GM18502 (cell line): Measurements from ENCODE around the gene ZBTB20.

Experiments used
- ATAC-seq: cut with Tn5 transposase; IDR thresholded peaks from one replicate; pipeline ENCODE4 v1.9.1; 2021; ENCODE audit warnings: mild to moderate bottlenecking; ENCODE audit not compliant: unreplicated experiment, poor library complexity

ZBTB20 gene

GRCh38 chr3:115092220-115092791, 54.8 kb downstream of the ZBTB20 start:
- ATAC-seq = peak; percentile 74

GRCh38 chr3:115090712-115091111, 56.4 kb downstream of the ZBTB20 start:
- no peak for ATAC-seq

DNA sequence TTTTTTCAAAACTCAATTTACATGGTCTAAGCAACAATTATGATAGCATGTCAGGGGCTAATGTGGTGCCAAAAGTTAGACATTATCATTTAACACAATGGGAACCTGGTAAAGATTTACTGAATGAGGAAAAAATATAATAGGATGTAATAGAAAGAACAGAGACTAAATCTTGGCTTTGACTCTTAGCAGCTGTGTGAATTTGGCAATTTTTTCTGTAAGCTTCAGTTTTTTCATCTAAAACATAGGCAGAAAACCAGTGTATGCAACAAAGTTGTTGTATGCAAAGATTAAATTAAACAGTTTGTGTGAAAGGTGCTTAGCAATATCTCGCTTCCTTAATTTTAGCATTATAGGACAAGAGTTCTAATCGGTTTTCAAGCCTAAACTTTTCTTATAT, 57.6 kb downstream of the ZBTB20 start:
- ATAC-seq = no peak

- no peak for ATAC-seq
Observed at GRCh38 chr3:115087512-115087911, 59.6 kb downstream of the ZBTB20 start.

- ATAC-seq = no peak
Observed at GRCh38 chr3:115086344-115086743, 60.7 kb downstream of the ZBTB20 start.

- ATAC-seq = no peak
Observed at GRCh38 chr3:115085197-115085865, 61.8 kb downstream of the ZBTB20 start.

- no peak for ATAC-seq
Observed at GRCh38 chr3:115084686-115085085, 62.4 kb downstream of the ZBTB20 start.

DNA sequence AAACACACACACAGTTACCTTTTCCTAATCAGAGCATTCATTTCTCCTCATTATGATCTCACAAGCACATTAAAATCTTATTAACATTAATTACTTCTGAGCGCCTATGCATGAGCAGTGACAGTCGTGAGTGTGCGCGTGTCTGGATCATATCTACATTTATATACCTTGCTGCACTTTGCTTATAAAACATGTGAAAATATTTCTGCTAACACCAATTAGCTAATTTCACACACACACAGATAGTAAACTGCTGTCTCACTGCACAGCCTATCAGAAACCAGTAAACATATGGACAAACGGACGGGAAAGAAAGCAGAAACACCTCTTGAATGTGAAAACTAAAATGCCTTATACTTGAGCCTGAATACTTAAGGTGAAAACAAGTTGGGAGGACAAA, 64.8 kb downstream of the ZBTB20 start:
- no peak for ATAC-seq

DNA sequence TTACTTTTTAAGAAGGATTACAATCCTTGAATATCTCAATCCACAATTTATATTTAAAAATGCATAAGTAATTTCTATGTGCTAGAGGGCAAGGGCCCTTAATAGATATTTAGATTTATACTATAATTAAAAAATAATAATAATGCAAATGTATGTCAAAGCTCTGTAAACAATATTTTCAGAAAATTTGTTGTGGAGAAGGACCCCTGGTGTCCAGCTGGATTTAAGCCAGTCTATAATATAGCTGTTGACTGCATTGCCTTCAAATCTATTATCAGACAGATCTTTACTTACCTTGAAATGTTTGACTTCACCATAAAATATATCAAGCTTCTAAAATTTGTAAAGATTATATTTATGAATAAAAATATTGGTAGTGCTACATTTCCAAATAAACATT, 65.6 kb downstream of the ZBTB20 start:
- ATAC-seq = no peak

GRCh38 chr3:115077501-115078250, 69.4 kb downstream of the ZBTB20 start:
- no peak for ATAC-seq

DNA sequence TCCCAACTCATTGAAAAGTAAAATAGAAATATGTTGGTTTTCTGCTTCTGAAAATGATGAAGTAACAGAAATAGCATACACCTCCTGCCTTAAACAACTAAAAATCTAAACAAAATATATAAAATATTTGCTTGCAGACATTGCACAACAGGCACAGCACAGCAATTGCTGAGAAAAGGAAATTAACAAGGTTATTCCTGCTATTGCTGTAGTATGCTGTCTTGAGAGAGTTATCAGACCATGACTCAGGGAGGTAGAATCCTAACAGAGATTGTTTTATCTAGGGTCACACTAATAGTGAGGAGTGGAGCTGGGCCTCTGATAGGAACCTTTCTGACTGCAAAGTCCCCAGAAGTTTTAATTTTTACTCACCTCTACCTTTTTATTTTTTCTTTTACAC, 72.6 kb downstream of the ZBTB20 start:
- ATAC-seq = no peak

GRCh38 chr3:115072265-115073021, 74.6 kb downstream of the ZBTB20 start:
- ATAC-seq = no peak

GRCh38 chr3:115071601-115072000, 75.5 kb downstream of the ZBTB20 start:
- no peak for ATAC-seq

DNA sequence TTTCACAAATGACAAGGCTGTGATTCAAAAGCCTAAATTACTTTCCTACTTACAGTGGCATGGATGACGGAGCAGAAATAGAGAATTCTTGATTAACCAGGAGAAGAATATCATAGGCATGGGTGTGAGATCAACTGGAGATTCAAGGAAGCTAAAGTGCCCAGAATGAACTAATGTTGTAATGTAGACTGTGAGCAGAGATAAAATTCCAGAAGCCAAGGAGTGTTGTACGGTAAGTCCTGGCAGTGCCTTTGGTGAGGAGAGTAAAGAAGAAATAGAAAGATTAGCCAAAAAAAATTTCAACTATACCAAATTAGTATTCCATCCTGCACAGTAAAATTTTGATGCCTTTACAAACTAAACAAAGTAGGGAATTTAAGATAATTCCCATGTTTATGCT, 75.9 kb downstream of the ZBTB20 start:
- no peak for ATAC-seq

GRCh38 chr3:115068799-115069198, 78.3 kb downstream of the ZBTB20 start:
- no peak for ATAC-seq

DNA sequence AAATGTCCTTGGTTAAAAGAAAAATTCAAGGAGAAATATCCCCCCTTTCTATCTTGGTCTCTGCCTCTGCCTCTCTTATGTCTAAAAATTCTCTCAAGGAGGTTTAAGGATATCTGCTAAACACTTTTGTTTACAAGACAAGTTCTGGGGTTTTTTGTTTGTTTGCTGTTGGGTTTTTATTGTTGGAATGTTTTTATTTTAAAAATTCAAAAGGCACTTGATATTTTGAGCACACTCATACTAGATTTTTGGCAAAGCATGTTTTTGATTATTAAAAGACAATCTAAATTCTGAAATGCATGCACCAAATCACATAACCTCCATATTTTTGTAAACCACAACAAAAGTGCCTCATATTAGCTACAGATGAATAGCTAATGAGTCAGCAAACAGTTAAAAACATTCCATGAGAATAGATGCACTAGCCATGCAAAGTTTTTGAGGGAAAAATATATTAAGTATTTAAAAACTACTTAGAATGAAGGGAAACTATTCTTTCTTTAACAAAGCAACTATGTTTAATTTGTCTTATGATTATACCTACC, 84.6 kb downstream of the ZBTB20 start:
- no peak for ATAC-seq

DNA sequence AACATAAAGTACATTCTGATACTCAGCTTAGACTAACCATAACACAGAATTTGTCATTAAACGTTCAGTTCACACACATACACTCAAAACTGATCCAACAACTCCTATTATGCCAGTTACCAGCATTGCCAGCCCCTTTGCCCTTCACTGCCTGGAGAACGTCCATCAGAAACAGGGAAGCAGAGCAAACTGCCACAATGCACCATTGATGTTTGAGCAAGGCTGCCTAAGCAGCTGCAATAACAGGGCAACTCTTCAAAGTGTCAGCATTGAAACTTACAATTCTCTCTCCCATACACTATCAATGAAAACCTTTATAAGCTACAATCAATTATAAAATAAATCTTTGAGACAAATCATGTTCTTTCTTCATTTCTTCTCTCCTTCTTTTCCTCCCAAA, 85.1 kb downstream of the ZBTB20 start:
- ATAC-seq = no peak

- no peak for ATAC-seq
Observed at GRCh38 chr3:115052906-115053305, 94.2 kb downstream of the ZBTB20 start.

- no peak for ATAC-seq
Observed at GRCh38 chr3:115042351-115042750, 104.7 kb downstream of the ZBTB20 start.

GRCh38 chr3:115040673-115041286, 106.3 kb downstream of the ZBTB20 start:
- ATAC-seq = peak; percentile 78
